Ishikawa (cell line): ENCODE results near the gene PLXNB2.

Experiments
- CEBPB ChIP-seq: IDR thresholded peaks from 2 replicates; pipeline ENCODE4 v1.6.1; 2012
- CREB1 ChIP-seq: IDR thresholded peaks from 2 replicates; pipeline ENCODE4 v1.6.1; 2012; ENCODE audit warnings: low read depth
- EGR1 ChIP-seq: IDR thresholded peaks from 2 replicates; pipeline ENCODE4 v1.6.1; 2012
- EP300 ChIP-seq: IDR thresholded peaks from 2 replicates; pipeline ENCODE4 v1.6.1; 2012; ENCODE audit warnings: borderline replicate concordance
- FOXM1 ChIP-seq: IDR thresholded peaks from 2 replicates; pipeline ENCODE4 v1.6.1; 2012; ENCODE audit warnings: low read depth, borderline replicate concordance
- NFIC ChIP-seq: IDR thresholded peaks from 2 replicates; pipeline ENCODE4 v1.6.1; 2012
- RAD21 ChIP-seq: IDR thresholded peaks from 2 replicates; pipeline ENCODE4 v1.6.1; 2012; ENCODE audit warnings: low read depth
- TAF1 ChIP-seq: IDR thresholded peaks from 2 replicates; pipeline ENCODE4 v1.6.1; 2012; ENCODE audit warnings: low read depth, mild to moderate bottlenecking
- TCF12 ChIP-seq: IDR thresholded peaks from 2 replicates; pipeline ENCODE4 v1.6.1; 2012; ENCODE audit warnings: low read depth
- TEAD4 ChIP-seq: IDR thresholded peaks from 2 replicates; pipeline ENCODE4 v1.6.1; 2012
- YY1 ChIP-seq: IDR thresholded peaks from 2 replicates; pipeline ENCODE4 v1.6.1; 2012; ENCODE audit warnings: low read depth
- ZBTB7A ChIP-seq: IDR thresholded peaks from 2 replicates; pipeline ENCODE4 v1.6.1; 2012; ENCODE audit warnings: low read depth
- TF ChIP-seq, protein P1 (sequence below): IDR thresholded peaks from 2 replicates; pipeline ENCODE4 v1.6.1; 2012; ENCODE audit warnings: low read depth, mild to moderate bottlenecking
- TF ChIP-seq, protein P2 (sequence below): IDR thresholded peaks from 2 replicates; pipeline ENCODE4 v1.6.1; 2012
- TF ChIP-seq, protein P3 (sequence below): IDR thresholded peaks from 2 replicates; pipeline ENCODE4 v1.6.1; 2012

PLXNB2 gene

DNA sequence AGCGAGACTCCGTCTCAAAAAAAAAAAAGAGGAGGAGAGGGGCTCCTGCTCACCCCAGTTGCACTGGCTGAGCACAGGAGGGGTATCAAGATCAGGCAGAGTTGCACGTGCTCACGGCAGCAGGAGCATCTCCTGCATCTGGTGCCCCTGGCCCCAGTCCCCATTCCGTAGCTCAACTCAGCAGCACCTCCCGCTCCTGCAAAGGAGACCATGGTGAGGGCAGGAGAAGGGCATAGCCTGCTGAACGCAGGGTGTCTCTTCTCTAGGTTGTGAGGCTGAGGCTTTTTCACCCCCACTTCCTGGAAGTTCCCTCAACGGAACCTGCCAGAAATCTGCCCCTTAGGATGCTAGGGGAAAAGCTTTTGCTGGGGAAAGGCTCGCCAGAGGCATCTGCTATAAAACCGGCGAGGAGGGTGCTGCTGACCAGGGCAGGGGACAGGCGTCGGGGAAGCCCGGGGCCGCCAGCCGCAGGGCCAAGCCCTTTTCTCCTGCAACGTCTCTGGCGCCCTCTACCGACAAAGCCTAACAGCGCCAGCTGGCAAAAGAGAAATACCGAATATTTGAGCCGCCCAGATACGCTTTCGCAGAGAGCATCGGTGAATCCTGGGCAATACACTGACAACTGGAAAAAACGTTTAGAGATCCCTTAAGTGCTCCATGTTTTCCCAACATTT, 34.7 kb upstream of the PLXNB2 start:
- TF ChIP-seq CREB1, result no peak
- TF ChIP-seq, protein P1, sequence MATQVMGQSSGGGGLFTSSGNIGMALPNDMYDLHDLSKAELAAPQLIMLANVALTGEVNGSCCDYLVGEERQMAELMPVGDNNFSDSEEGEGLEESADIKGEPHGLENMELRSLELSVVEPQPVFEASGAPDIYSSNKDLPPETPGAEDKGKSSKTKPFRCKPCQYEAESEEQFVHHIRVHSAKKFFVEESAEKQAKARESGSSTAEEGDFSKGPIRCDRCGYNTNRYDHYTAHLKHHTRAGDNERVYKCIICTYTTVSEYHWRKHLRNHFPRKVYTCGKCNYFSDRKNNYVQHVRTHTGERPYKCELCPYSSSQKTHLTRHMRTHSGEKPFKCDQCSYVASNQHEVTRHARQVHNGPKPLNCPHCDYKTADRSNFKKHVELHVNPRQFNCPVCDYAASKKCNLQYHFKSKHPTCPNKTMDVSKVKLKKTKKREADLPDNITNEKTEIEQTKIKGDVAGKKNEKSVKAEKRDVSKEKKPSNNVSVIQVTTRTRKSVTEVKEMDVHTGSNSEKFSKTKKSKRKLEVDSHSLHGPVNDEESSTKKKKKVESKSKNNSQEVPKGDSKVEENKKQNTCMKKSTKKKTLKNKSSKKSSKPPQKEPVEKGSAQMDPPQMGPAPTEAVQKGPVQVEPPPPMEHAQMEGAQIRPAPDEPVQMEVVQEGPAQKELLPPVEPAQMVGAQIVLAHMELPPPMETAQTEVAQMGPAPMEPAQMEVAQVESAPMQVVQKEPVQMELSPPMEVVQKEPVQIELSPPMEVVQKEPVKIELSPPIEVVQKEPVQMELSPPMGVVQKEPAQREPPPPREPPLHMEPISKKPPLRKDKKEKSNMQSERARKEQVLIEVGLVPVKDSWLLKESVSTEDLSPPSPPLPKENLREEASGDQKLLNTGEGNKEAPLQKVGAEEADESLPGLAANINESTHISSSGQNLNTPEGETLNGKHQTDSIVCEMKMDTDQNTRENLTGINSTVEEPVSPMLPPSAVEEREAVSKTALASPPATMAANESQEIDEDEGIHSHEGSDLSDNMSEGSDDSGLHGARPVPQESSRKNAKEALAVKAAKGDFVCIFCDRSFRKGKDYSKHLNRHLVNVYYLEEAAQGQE, result no peak
- TF ChIP-seq, protein P2, sequence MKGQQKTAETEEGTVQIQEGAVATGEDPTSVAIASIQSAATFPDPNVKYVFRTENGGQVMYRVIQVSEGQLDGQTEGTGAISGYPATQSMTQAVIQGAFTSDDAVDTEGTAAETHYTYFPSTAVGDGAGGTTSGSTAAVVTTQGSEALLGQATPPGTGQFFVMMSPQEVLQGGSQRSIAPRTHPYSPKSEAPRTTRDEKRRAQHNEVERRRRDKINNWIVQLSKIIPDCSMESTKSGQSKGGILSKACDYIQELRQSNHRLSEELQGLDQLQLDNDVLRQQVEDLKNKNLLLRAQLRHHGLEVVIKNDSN, result no peak
- TF ChIP-seq RAD21, result peak; percentile 80

DNA sequence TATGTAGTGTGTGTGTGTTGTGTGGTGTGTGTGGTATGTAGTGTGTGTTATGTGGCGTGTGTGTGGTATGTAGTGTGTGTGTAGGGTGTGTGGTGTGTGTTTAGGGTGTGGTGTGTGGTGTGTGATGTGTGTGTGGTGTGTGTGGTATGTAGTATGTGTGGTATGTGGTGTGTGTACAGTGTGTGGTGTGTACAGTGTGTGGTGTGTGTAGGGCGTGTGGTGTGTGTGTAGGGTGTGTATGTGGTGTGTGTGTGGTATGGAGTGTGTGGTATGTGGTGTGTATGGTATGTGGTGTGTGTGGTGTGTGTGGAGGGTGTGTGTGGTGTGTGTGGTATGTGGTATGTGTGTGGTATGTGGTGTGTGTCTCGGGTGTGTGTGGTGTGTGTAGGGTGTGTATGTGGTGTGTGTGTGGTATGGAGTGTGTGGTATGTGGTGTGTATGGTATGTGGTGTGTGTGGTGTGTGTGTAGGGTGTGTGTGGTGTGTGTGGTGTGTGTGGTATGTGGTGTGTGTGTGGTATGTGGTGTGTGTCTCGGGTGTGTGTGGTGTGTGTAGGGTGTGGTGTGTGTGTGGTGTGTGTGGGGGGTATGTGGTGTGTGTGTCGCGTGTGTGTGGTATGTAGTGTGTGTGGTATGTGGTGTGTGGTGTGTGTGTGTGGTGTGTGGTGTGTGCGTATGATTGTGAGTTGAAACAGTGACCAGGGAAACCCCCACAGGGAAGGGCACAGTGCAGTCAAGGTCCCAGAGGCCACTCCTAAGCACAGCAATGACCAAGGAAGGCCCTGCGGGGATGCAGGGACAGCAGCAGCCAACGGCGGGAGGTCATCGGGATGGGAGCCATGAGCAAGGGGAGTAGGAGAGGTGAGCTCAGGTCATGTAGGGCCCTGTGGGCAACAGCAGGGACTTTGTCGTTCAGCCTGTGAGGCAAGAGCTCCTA, 32.8 kb upstream of the PLXNB2 start:
- TF ChIP-seq TEAD4 (no peak), CEBPB (no peak), EP300 (no peak), TCF12 (no peak), EGR1 (no peak)
- TF ChIP-seq, protein P3, sequence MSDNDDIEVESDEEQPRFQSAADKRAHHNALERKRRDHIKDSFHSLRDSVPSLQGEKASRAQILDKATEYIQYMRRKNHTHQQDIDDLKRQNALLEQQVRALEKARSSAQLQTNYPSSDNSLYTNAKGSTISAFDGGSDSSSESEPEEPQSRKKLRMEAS, result no peak

DNA sequence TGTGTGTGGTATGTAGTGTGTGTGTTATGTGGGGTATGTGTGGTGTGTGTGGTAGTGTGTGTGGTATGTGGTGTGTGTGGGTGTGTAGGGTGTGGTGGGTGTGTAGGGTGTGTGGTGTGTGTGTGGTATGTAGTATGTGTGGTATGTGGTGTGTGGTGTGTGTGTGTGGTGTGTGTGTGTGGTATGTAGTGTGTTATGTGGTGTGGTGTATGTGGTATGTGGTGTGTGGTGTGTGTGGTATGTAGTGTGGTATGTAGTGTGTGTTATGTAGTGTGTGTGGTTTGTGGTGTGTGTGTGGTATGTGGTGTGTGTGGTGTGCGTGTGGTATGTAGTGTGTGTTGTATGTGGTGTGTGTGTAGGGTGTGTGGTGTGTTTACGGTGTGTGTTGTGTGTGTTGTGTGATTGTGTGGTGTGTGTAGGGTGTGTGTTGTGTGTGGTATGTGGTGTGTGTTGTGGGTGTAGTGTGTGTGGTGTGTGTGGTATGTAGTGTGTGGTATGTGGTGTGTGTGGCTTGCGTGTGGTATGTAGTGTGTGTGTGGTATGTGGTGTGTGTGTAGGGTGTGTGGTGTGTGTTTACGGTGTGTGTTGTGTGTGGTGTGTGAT, 31.5 kb upstream of the PLXNB2 start:
- TF ChIP-seq TCF12, result no peak
- TF ChIP-seq EGR1, result no peak
- no peak for TF ChIP-seq CEBPB
- TF ChIP-seq, protein P1, result no peak
- TF ChIP-seq, protein P3, result no peak

DNA sequence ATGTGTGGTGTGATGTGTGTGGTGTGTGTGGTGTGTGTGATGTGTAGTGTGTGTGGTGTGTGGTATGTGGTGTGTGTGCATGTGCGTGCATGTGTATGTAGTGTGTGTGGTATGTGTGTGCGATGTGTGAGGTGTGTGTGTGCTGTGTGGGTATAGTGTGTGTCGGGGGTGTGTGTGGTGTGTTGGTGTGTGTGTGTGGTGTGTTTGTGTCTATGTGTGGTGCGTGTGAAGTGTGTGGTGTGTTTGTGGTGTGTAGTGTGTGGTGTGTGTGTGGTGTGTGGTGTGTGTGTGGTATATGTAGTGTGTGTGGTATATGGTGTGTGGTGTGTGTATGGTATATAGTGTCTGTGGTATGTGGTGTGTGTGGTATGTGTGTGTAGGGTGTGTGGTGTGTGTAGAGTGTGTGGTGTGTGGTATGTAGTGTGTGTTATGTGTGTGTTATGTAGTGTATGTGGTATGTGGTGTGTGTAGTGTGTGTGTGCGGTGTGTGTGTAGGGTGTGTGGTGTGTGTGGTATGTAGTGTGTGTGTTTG, 30.7 kb upstream of the PLXNB2 start:
- TF ChIP-seq TEAD4 (no peak), FOXM1 (no peak), EGR1 (no peak), CEBPB (no peak), EP300 (no peak), RAD21 (no peak), NFIC (no peak)
- TF ChIP-seq, protein P3, result no peak

DNA sequence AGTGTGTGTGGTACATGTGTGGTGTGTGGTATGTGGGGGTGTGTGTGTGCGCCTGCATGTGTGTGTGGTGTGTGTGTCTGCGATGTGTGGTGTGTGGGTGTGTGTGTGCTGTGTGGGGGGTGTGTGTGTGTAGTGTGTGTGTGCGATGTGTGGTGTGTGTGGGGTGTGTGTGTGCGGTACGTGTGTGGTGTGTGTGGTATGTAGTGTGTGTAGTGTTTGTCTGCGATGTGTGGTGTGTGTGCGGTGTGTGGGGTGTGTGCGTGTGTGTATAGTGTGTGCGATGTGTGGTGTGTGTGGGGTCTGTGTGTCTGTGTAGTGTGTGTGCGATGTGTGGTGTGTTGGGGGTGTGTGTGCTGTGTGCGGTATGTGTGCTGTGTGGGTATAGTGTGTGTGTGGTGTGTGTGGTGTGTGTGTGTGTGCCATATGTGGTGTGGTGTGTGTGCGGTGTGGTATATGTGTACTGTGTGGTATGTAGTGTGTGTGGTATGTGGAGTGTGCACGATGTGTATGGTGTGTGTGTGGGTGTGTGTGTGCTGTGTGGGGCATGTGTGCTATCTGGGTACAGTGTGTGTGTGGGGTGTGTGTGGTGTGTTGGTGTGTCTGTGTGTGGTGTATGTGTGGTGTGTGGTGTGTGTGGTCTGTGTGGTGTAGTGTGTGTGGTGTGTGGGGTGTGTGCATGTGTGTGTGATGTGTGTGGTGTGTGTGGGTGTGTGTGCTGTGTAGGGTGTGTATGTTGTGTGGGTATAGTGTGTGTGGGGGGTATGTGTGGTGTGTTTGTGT, 30.0 kb upstream of the PLXNB2 start:
- TF ChIP-seq TCF12, result no peak
- no peak for TF ChIP-seq ZBTB7A
- TF ChIP-seq YY1, result no peak
- TF ChIP-seq FOXM1, result no peak
- TF ChIP-seq, protein P1, result no peak
- TF ChIP-seq, protein P3, result no peak
- TF ChIP-seq TAF1, result no peak
- TF ChIP-seq CREB1, result no peak
- TF ChIP-seq, protein P2, result no peak
- no peak for TF ChIP-seq CEBPB
- TF ChIP-seq TEAD4, result no peak
